K562 (cell line): Measurements from ENCODE around the gene S100A4. TPM values are rescaled to one million over a fixed set of nuclear protein-coding genes. Genes with fewer than 3 reads are reported as not detected.
A peak's percentile ranks its signal among the peaks of the same experiment; 100 is the strongest.

Experiments used
- MTA3 ChIP-seq: fragments of 450-650 bp; formaldehyde crosslinking; IDR thresholded peaks from 2 replicates; pipeline ENCODE4 v1.6.1; 2017; ENCODE audit warnings: mild to moderate bottlenecking, borderline replicate concordance
- NFE2 ChIP-seq: IDR thresholded peaks from 2 replicates; pipeline ENCODE4 v1.6.1; 2014; ENCODE audit warnings: antibody characterized with exemption, low read depth
- PPARD ChIP-seq: fragments of 250-450 bp; sonication (Bioruptor Pico); IDR thresholded peaks from 2 replicates; pipeline ENCODE4 v1.8.0; 2022; ENCODE audit warnings: inconsistent platforms, mild to moderate bottlenecking, moderate library complexity
- ZNF444 ChIP-seq: fragments of 250-450 bp; sonication (Bioruptor Pico); IDR thresholded peaks from 2 replicates; pipeline ENCODE4 v1.4.0; 2020; ENCODE audit warnings: mild to moderate bottlenecking, moderate library complexity
- ZNF512 ChIP-seq: IDR thresholded peaks from 2 replicates; pipeline ENCODE4 v1.6.1; 2016; ENCODE audit warnings: missing genetic modification characterization, missing compliant biosample characterization
- ZNF592 ChIP-seq: fragments of 450-650 bp; IDR thresholded peaks from 2 replicates; pipeline ENCODE4 v1.6.1; 2017; ENCODE audit warnings: antibody characterized with exemption, mild to moderate bottlenecking
- polyA plus RNA-seq, 8 experiments: library from polyadenylated mRNA; depleted of rRNA in 4 of 8; stranded (reverse) in 5 of 8; unstranded in 3 of 8; fragments of >200 nt; fragmentation: Nextera tagmentation in 2 of 8; fragmentation: Illumina TruSeq in 1 of 8; extraction: Ambion mirVana in 2 of 8; extraction: Trizol in 1 of 8; gene quantifications; 2 replicates each; pipeline versions ENCODE4 v1.2.1 to v1.2.3, GENCODE V29; 2011 to 2014; ENCODE audit warnings: inconsistent platforms in 1 of 8, missing spikeins in 1 of 8
- total RNA-seq, 7 experiments: library from RNA; depleted of rRNA in 6 of 7; stranded (reverse); fragments of >200 nt in 6 of 7; fragmentation: Illumina TruSeq in 2 of 7; extraction: Trizol in 2 of 7; gene quantifications; 2 replicates each; pipeline versions ENCODE4 v1.2.1 to v1.2.3, GENCODE V29; 2011 to 2021; ENCODE audit warnings: low replicate concordance in 1 of 7

The S100A4 gene
- total and polyA plus RNA-seq, 9 of the 15 experiments (the other 6 are each of a cell fraction or from before 2014, with no cell fraction given): 3.7 to 20.1 (median 11.2) TPM

GRCh38 chr1:153525088-153525728 lies 20.4 kb downstream of the S100A4 start (continued):
- 0 out of 2 replicates have a peak, but pooled peaks have one; percentile 22 for TF ChIP-seq ZNF592
- TF ChIP-seq NFE2: no peak
- TF ChIP-seq MTA3: no peak
- peak; percentile 66; the same call in 1 of the 2 replicates for TF ChIP-seq ZNF512 (tag)
- no peak for TF ChIP-seq ZNF444 (CRISPR knock-in tag)
- no peak for TF ChIP-seq PPARD (CRISPR knock-in tag)
- TF ChIP-seq, all 486 proteins: peak for 2
